ENCODE measurements around the gene C1QTNF9B.

DNA sequence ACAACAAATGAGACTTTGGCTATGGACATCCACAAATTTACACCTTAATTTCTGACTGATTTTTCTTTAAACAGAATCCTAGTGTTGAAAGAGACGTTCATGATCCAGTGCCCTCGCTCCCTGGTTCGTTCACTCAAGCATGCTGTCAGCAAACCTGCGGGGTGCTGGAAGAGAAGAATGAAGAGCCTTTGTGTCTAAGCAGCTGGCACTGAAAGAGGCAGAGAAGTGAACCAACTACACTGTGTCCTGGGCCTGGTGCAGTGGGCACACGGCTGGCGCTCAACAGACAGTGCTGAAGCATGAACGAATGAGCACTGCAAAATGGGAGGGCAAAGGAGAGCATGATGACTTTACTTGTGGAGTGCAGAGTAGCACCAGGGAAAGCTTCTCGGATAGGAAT, 54.9 kb downstream of the C1QTNF9B start:
- no peak for TF ChIP-seq POLR2A (IDR thresholded peaks at IDR 0.05)
- TF ChIP-seq, protein P1, sequence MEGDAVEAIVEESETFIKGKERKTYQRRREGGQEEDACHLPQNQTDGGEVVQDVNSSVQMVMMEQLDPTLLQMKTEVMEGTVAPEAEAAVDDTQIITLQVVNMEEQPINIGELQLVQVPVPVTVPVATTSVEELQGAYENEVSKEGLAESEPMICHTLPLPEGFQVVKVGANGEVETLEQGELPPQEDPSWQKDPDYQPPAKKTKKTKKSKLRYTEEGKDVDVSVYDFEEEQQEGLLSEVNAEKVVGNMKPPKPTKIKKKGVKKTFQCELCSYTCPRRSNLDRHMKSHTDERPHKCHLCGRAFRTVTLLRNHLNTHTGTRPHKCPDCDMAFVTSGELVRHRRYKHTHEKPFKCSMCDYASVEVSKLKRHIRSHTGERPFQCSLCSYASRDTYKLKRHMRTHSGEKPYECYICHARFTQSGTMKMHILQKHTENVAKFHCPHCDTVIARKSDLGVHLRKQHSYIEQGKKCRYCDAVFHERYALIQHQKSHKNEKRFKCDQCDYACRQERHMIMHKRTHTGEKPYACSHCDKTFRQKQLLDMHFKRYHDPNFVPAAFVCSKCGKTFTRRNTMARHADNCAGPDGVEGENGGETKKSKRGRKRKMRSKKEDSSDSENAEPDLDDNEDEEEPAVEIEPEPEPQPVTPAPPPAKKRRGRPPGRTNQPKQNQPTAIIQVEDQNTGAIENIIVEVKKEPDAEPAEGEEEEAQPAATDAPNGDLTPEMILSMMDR (IDR thresholded peaks at IDR 0.05): no peak
